GM12878 (cell line): Measurements from ENCODE around the gene RETSAT. TPM values are rescaled to one million over a fixed set of nuclear protein-coding genes. Genes with fewer than 3 reads are reported as not detected.

Experiments used
- ASH2L ChIP-seq: fragments of 300-600, 200-600 bp; sonication (generic); IDR thresholded peaks from 2 replicates; pipeline ENCODE4 v1.6.1; 2017; ENCODE audit warnings: low read depth, mild to moderate bottlenecking, borderline replicate concordance
- EGR1 ChIP-seq, 2 experiments: IDR thresholded peaks; 1 replicate in 1 of 2; 2 replicates in 1 of 2; pipeline ENCODE4 v1.6.1; 2011 to 2012; ENCODE audit warnings: low read depth in 2 of 2, low read length in 2 of 2, borderline replicate concordance in 1 of 2, mild to moderate bottlenecking in 1 of 2, moderate library complexity in 1 of 2
- GATAD2B ChIP-seq: fragments of 450-650 bp; conservative IDR thresholded peaks from 2 replicates; pipeline ENCODE4 v1.6.1; 2017; ENCODE audit warnings: low read depth, mild to moderate bottlenecking, moderate library complexity
- HCFC1 ChIP-seq: fragments of 150-350 bp; IDR thresholded peaks from 2 replicates; pipeline ENCODE4 v1.6.1; 2014; ENCODE audit warnings: low read length
- IRF5 ChIP-seq: fragments of 450-650 bp; IDR thresholded peaks from 2 replicates; pipeline ENCODE4 v1.6.1; 2017; ENCODE audit warnings: borderline replicate concordance
- KDM1A ChIP-seq: fragments of 200-600 bp; sonication (generic); IDR thresholded peaks from 2 replicates; pipeline ENCODE4 v1.6.1; 2016; ENCODE audit warnings: borderline replicate concordance
- MLLT1 ChIP-seq: fragments of 450-650 bp; IDR thresholded peaks from 2 replicates; pipeline ENCODE4 v1.6.1; 2016; ENCODE audit warnings: mild to moderate bottlenecking
- MXI1 ChIP-seq: fragments of 150-350 bp; IDR thresholded peaks from 2 replicates; pipeline ENCODE4 v1.6.1; 2011; ENCODE audit warnings: low read depth, mild to moderate bottlenecking, inconsistent platforms, low read length, improper control_type of control experiment
- MYC ChIP-seq: IDR thresholded peaks from 2 replicates; pipeline ENCODE4 v1.6.1; 2011; ENCODE audit warnings: mild to moderate bottlenecking, low read length, moderate library complexity, inconsistent platforms; ENCODE audit not compliant: insufficient read depth, insufficient replicate concordance, insufficient read length, severe bottlenecking
- NBN ChIP-seq: fragments of 450-650 bp; IDR thresholded peaks from 2 replicates; pipeline ENCODE4 v1.6.1; 2016
- NFIC ChIP-seq: IDR thresholded peaks from 2 replicates; pipeline ENCODE4 v1.6.1; 2012; ENCODE audit warnings: low read depth, mild to moderate bottlenecking, inconsistent platforms, low read length, moderate library complexity
- NR2C1 ChIP-seq: fragments of 450-650 bp; IDR thresholded peaks from 2 replicates; pipeline ENCODE4 v1.6.1; 2017; ENCODE audit warnings: antibody characterized with exemption, mild to moderate bottlenecking, moderate library complexity
- PAX5 ChIP-seq: IDR thresholded peaks from 2 replicates; pipeline ENCODE4 v1.6.1; 2011; ENCODE audit warnings: low read depth, low read length, borderline replicate concordance
- PAX8 ChIP-seq: fragments of 450-650 bp; IDR thresholded peaks from 2 replicates; pipeline ENCODE4 v1.6.1; 2017; ENCODE audit warnings: mild to moderate bottlenecking, moderate library complexity
- POLR2AphosphoS2 ChIP-seq: IDR thresholded peaks from 2 replicates; pipeline ENCODE4 v1.6.1; 2011; ENCODE audit warnings: low read depth, mild to moderate bottlenecking, low read length, improper control_type of control experiment, moderate library complexity
- POU2F2 ChIP-seq: IDR thresholded peaks from 3 replicates; pipeline ENCODE4 v1.6.1; 2011; ENCODE audit warnings: low read depth, mild to moderate bottlenecking, low read length, borderline replicate concordance
- SMARCA5 ChIP-seq: fragments of 450-650 bp; IDR thresholded peaks from 2 replicates; pipeline ENCODE4 v1.6.1; 2017; ENCODE audit warnings: mild to moderate bottlenecking
- ZBTB4 ChIP-seq: fragments of 450-650 bp; formaldehyde crosslinking; IDR thresholded peaks from 2 replicates; pipeline ENCODE4 v1.4.0; 2022; ENCODE audit warnings: mild to moderate bottlenecking, moderate library complexity
- polyA plus RNA-seq, 11 experiments: library from polyadenylated mRNA; depleted of rRNA in 4 of 11; unstranded in 6 of 11; stranded (reverse) in 5 of 11; fragments of >200 nt; fragmentation: Nextera tagmentation in 4 of 11; fragmentation: Illumina TruSeq in 1 of 11; extraction: Ambion mirVana in 4 of 11; extraction: Trizol in 1 of 11; gene quantifications; 1 replicate in 1 of 11; 2 replicates in 10 of 11; pipeline versions ENCODE4 v1.2.1 to v1.2.3, GENCODE V29; 2011 to 2016; ENCODE audit warnings: inconsistent platforms in 2 of 11, missing spikeins in 2 of 11, low read depth in 1 of 11
- total RNA-seq, 4 experiments: library from RNA; depleted of rRNA in 3 of 4; stranded (reverse); fragments of >200 nt in 3 of 4; fragmentation: Illumina TruSeq in 1 of 4; extraction: Trizol in 1 of 4; gene quantifications; 2 replicates each; pipeline versions ENCODE4 v1.2.1 to v1.2.3, GENCODE V29; 2013 to 2021
- TF ChIP-seq, protein P1 (sequence below): IDR thresholded peaks from 2 replicates; pipeline ENCODE4 v1.6.1; 2012; ENCODE audit warnings: low read depth, low read length, improper control_type of control experiment
- TF ChIP-seq, protein P2 (sequence below): fragments of 450-650 bp; IDR thresholded peaks from 2 replicates; pipeline ENCODE4 v1.6.1; 2017; ENCODE audit warnings: antibody characterized with exemption, mild to moderate bottlenecking, moderate library complexity

RETSAT gene
- total and polyA plus RNA-seq, 10 of the 15 experiments (the other 5 are each of a cell fraction or from before 2014, with no cell fraction given), result 3.3 to 28.8 (median 22.0) TPM

- TF ChIP-seq MLLT1 (peak; percentile 79), SMARCA5 (no peak), ZBTB4 (CRISPR knock-in tag) (no peak), POU2F2 (peak; percentile 72; the same call in 2 of the 3 replicates), PAX8 (0 out of 2 replicates have a peak, but pooled peaks have one; percentile 60), IRF5 (peak; percentile 74), MXI1 (peak; percentile 80), NFIC (no peak), MYC (no peak), POLR2AphosphoS2 (peak; percentile 97), PAX5 (no peak), ASH2L (no peak), GATAD2B (peak; percentile 79; the same call in 1 of the 2 replicates), NR2C1 (no peak), KDM1A (no peak), EGR1 (IDR thresholded peaks at IDR 0.05; ENCODE audit: borderline replicate concordance in 1 of 2, low read depth in 2 of 2, low read length in 2 of 2) (peak in 1 of 2 experiments; percentile 21; a peak in 1 of 3 replicates), NBN (peak; percentile 96), HCFC1 (peak; percentile 39; the same call in 1 of the 2 replicates)
- TF ChIP-seq, protein P1, sequence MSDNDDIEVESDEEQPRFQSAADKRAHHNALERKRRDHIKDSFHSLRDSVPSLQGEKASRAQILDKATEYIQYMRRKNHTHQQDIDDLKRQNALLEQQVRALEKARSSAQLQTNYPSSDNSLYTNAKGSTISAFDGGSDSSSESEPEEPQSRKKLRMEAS, result peak; percentile 10; the same call in 1 of the 2 replicates
- TF ChIP-seq, protein P2, sequence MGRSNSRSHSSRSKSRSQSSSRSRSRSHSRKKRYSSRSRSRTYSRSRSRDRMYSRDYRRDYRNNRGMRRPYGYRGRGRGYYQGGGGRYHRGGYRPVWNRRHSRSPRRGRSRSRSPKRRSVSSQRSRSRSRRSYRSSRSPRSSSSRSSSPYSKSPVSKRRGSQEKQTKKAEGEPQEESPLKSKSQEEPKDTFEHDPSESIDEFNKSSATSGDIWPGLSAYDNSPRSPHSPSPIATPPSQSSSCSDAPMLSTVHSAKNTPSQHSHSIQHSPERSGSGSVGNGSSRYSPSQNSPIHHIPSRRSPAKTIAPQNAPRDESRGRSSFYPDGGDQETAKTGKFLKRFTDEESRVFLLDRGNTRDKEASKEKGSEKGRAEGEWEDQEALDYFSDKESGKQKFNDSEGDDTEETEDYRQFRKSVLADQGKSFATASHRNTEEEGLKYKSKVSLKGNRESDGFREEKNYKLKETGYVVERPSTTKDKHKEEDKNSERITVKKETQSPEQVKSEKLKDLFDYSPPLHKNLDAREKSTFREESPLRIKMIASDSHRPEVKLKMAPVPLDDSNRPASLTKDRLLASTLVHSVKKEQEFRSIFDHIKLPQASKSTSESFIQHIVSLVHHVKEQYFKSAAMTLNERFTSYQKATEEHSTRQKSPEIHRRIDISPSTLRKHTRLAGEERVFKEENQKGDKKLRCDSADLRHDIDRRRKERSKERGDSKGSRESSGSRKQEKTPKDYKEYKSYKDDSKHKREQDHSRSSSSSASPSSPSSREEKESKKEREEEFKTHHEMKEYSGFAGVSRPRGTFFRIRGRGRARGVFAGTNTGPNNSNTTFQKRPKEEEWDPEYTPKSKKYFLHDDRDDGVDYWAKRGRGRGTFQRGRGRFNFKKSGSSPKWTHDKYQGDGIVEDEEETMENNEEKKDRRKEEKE, result no peak
Observed at GRCh38 chr2:85327822-85328617, 26.3 kb downstream of the RETSAT start, which contains the start of gene TGOLN2 (continued).
